Activated B cell treated with CpG ODN at 0.5 μM for 24 hours (primary cell): ENCODE data around the gene INPP5A. TPM values are rescaled to one million over a fixed set of nuclear protein-coding genes. Genes with fewer than 3 reads are reported as not detected.
"Not testable (repeated sequence)": the region's sequence is repeated elsewhere in the genome, so short reads cannot be mapped to it uniquely, and the experiment has no call there.

Experiments used
- ATAC-seq: fragments of 200-7000 bp; cut with Tn5 transposase; one replicate; pipeline ENCODE4 v1.10.0; 2021; ENCODE audit warnings: low read depth, mild to moderate bottlenecking, moderate library complexity
- CTCF ChIA-PET: fragments of 350-600 bp; sonication (Branson Sonifier 250); formaldehyde crosslinking; loops from one replicate; lab custom pipeline; 2021; ENCODE audit warnings: antibody characterized with exemption; lab: Charles Lee
- POLR2A ChIA-PET: fragments of 350-600 bp; sonication (Branson Sonifier 250); formaldehyde crosslinking; loops from one replicate; lab custom pipeline; 2021; ENCODE audit warnings: antibody characterized with exemption; lab: Charles Lee
- DNase-seq: peaks from one replicate; pipeline ENCODE4 v3.0.0; 2022
- H3K27ac Mint-ChIP-seq: one replicate; pipeline ENCODE4 v1.8.0; 2020; ENCODE audit warnings: mixed read lengths
- H3K27me3 Mint-ChIP-seq: one replicate; pipeline ENCODE4 v1.8.0; 2021; ENCODE audit warnings: mixed read lengths
- H3K36me3 Mint-ChIP-seq: one replicate; pipeline ENCODE4 v1.8.0; 2021; ENCODE audit warnings: low read depth, mixed read lengths
- H3K4me1 Mint-ChIP-seq: one replicate; pipeline ENCODE4 v1.8.0; 2021; ENCODE audit warnings: mixed read lengths
- H3K4me3 Mint-ChIP-seq: one replicate; pipeline ENCODE4 v1.8.0; 2020; ENCODE audit warnings: mild to moderate bottlenecking, mixed read lengths
- H3K9me3 Mint-ChIP-seq: one replicate; pipeline ENCODE4 v1.8.0; 2020; ENCODE audit warnings: mixed read lengths
- CTCF ChIP-seq: fragments of 200-600 bp; IDR thresholded peaks from one replicate; pipeline ENCODE4 v1.8.0; 2022; ENCODE audit warnings: antibody characterized with exemption, mild to moderate bottlenecking
- intact Hi-C: fragments of 100-400 bp; cut with micrococcal nuclease; formaldehyde crosslinking; loops from one replicate; pipeline ENCODE4 v1.15.1; 2024
- total RNA-seq: library from RNA; stranded (reverse); gene quantifications from 2 replicates; pipeline ENCODE4 v1.2.3, GENCODE V29; 2022

Gene INPP5A
- total RNA-seq, 1 donor from 2014 or later = 24.9 TPM

DNA sequence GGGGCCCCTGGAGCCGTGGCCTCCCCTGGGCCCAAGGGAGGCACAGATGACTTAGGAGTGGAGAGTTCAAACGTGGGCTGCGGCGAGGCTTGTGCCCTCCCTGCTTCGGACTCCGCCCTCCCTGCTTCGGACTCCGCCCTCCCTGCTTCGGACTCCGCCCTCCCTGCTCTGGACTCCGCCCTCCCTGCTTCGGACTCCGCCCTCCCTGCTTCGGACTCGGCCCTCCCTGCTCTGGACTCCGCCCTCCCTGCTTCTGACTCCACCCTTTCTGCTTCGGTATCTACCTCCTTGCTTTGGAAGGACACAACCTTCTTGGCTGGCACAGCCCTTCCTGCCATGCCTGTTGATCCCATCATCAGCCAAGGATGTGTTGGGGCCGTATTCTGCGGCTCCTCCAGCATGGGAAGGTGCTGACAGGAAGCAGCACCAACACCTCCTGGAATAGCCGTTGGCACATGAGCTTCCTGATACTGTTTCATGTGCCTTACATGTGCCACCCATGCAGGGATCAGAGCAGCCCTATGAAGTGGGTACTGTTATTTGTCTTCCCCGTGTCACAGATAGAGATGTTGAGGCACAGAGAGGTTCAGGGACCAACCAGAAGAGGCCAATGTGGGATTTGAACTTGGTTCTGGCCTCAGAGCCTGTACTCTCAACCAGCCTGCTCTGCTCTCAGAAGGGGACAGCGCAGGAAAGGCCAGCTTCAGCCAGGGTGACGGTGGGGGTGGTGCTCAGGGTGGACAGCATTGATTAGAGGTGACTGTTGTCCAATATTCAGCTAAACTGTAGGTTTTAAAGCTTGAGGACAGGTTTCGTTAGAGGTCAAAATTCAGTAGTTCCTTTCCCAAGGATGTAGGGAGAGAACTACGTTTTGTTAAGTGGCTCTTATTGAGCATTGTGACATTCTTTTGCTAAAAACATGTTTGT, 133.9 kb downstream of the INPP5A start:
- ATAC-seq (no peak), DNase-seq (peak; percentile 9)
- ChIA-PET POLR2A (no interaction called here), CTCF (no interaction called here)
- intact Hi-C loops = no loop called here
- TF ChIP-seq CTCF = no peak
- Mint-ChIP-seq H3K27me3 (no peaks in the 10 kb centered on the region), H3K36me3 (peaks cover 34% of the 10 kb centered on the region), H3K9me3 (no peaks in the 10 kb centered on the region), H3K4me1 (peaks cover 2% of the 10 kb centered on the region), H3K4me3 (no peak overlapping the region), H3K27ac (no peak overlapping the region)

GRCh38 chr10:132673746-132674145, 136.2 kb downstream of the INPP5A start:
- CTCF ChIA-PET, DNase-seq, H3K4me1 Mint-ChIP-seq, H3K27ac Mint-ChIP-seq, H3K9me3 Mint-ChIP-seq, ATAC-seq, H3K27me3 Mint-ChIP-seq, H3K4me3 Mint-ChIP-seq, intact Hi-C loops, POLR2A ChIA-PET: not testable (repeated sequence)
- H3K36me3 Mint-ChIP-seq = peaks cover 28% of the 10 kb centered on the region

- TF ChIP-seq CTCF = no peak
- H3K36me3 Mint-ChIP-seq = peaks cover 31% of the 10 kb centered on the region
- intact Hi-C loops = no loop called here
- no peaks in the 10 kb centered on the region for H3K9me3 Mint-ChIP-seq
- no peak overlapping the region for H3K4me3 Mint-ChIP-seq
- ChIA-PET CTCF (no interaction called here), POLR2A (no interaction called here)
- no peak overlapping the region for H3K27ac Mint-ChIP-seq
- DNase-seq (no peak), ATAC-seq (no peak)
- H3K27me3 Mint-ChIP-seq = no peaks in the 10 kb centered on the region
- no peaks in the 10 kb centered on the region for H3K4me1 Mint-ChIP-seq
These were observed 136.7 kb downstream of the INPP5A start for GRCh38 chr10:132674311-132674710.

- intact Hi-C loops = no loop called here
- no peak for DNase-seq
- Mint-ChIP-seq H3K27ac (no peak overlapping the region), H3K27me3 (no peaks in the 10 kb centered on the region), H3K9me3 (no peaks in the 10 kb centered on the region), H3K36me3 (peaks cover 37% of the 10 kb centered on the region), H3K4me1 (no peaks in the 10 kb centered on the region), H3K4me3 (no peak overlapping the region)
- POLR2A ChIA-PET = no interaction called here
- no peak for TF ChIP-seq CTCF
- CTCF ChIA-PET = no interaction called here
- no peak for ATAC-seq
These were observed 137.6 kb downstream of the INPP5A start for GRCh38 chr10:132675031-132675740.

GRCh38 chr10:132676193-132676891, 138.8 kb downstream of the INPP5A start:
- Mint-ChIP-seq H3K4me1 (no peaks in the 10 kb centered on the region), H3K27ac (no peak overlapping the region), H3K9me3 (no peaks in the 10 kb centered on the region), H3K27me3 (no peaks in the 10 kb centered on the region), H3K4me3 (no peak overlapping the region), H3K36me3 (peaks cover 38% of the 10 kb centered on the region)
- ChIA-PET CTCF (no interaction called here), POLR2A (no interaction called here)
- DNase-seq = no peak
- intact Hi-C loops = no loop called here
- no peak for TF ChIP-seq CTCF
- ATAC-seq = no peak
